HG02852 (cell line): ENCODE results near the gene FREY1.
A peak's percentile ranks its signal among the peaks of the same experiment; 100 is the strongest.

ENCODE experiments used
- ATAC-seq: cut with Tn5 transposase; IDR thresholded peaks from one replicate; pipeline ENCODE4 v1.9.1; 2021; ENCODE audit warnings: mild to moderate bottlenecking, moderate library complexity; ENCODE audit not compliant: unreplicated experiment

FREY1 gene

DNA sequence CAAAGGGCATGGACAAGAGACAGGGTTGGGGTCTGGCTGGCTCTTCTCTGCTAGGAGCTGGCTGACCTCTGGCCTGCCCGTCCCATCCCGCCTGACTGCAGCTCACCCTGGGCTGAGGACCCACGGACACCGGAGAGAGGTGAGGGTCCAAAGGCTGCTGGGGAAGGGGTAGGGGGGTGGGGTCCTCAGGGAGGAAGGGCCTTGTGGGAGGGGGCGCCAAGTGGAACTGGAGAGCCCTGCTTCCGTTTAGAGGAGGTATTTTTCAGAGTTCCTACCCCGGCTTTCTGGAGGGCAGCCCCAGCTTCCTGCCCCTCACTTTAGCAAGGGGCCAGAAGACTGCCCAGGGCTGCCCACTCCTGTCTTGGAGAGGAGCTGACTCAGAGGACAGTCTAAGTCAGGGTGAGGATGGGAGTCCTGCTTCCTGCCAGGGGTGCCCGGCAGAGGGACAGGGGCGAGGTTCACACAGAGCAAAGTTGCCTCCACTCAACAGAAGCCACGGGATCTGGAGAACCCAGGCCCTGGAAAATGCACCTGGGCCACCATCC, 22.5 kb upstream of the FREY1 start:
- peak; percentile 10 for ATAC-seq

DNA sequence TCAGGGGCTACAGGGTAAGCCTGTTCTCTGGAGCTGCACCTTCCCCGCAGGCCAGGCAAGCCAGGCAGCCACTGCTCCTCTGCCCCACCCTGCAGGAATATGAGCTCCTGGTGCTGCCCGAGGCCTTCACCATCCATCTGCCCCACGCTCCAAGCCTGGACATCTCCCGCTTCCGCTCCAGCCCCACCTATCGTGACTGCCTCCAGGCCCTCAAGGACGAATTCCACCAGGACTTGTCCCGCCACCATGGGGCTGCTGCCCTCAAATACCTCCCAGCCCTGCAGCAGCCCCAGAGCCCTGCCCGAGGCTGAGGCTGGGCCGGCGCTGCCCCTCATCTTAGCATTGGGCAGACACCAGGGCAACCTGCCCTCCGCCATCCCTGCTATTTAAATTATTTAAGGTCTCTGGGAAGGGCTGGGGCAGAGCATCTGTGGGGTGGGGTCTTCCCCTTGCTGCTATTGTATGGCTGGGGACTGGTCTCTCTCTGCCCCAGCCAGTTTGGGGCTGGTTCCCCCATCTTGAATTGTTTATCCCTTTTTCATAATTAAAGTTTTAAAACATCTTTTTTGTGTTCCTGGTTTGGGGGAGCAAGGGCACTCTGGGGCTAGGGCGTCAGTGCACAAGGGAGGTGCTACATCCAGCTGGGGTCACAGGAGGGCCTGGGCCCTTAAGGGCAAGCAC, 21.6 kb upstream of the FREY1 start:
- no peak for ATAC-seq

DNA sequence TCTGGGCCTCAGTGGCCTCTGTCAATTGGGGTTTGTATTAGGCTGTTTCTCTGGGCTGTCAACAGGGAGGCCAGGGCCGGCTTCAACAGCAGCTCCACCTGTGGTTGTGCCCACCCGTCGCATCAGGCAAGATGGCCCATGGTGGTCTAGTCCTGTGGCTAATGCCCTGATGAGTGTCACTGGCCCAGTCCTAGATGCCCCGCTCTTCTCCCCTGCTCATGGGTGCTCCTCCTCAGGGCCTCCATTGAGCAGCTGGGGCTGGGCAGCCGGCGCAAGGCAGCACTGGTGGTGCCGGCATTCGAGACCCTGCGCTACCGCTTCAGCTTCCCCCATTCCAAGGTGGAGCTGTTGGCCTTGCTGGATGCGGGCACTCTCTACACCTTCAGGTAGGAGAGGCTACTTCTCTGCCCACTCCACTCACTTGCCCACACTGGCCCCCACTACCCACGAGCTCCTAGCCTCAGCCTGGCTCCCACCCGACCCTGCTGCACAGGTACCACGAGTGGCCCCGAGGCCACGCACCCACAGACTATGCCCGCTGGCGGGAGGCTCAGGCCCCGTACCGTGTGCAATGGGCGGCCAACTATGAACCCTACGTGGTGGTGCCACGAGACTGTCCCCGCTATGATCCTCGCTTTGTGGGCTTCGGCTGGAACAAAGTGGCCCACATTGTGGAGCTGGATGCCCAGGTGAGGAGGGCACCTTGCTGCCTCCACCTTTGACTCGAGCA, 20.8 kb upstream of the FREY1 start:
- ATAC-seq, result no peak

DNA sequence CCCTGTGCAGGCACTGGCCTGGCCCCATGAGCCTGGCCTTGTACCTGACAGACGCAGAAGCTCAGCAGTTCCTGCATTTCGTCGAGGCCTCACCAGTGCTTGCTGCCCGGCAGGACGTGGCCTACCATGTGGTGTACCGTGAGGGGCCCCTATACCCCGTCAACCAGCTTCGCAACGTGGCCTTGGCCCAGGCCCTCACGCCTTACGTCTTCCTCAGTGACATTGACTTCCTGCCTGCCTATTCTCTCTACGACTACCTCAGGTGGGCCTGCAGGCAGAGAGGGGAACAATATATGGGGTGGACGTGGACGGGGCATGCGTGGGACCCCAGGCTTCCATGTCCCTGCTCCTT, 20.2 kb upstream of the FREY1 start:
- no peak for ATAC-seq

DNA sequence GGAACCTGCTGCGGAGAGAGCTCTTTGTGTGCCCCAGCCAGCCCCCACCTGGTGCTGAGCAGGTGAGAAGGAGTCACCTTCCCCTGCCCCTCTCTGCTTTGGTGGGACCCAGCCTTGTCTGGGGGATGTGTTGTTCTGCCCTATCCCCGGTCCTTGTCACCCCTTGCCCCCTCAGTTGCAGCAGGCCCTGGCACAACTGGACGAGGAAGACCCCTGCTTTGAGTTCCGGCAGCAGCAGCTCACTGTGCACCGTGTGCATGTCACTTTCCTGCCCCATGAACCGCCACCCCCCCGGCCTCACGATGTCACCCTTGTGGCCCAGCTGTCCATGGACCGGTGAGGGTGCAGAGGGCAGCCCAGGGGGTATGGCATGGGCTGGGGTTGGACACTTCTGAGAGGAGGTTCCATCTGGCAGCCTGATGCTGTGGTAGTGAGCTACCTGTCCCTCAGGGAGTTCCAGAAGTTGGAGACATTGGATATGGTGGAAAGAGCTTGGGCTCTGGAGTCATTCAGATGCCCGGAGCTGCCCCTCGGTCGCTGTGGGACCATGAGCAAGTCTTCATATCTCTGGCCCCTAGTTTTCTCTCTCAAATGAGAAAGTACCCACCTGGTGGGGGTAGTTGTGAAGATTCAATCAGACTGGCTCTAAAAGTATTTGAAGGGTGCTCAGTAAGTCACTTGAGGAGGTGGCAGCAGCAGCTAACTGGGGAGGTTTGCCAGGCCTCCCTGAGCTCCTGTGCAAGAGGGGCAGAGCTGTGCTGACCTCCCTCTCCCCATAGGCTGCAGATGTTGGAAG, 19.7 kb upstream of the FREY1 start:
- ATAC-seq, result no peak

DNA sequence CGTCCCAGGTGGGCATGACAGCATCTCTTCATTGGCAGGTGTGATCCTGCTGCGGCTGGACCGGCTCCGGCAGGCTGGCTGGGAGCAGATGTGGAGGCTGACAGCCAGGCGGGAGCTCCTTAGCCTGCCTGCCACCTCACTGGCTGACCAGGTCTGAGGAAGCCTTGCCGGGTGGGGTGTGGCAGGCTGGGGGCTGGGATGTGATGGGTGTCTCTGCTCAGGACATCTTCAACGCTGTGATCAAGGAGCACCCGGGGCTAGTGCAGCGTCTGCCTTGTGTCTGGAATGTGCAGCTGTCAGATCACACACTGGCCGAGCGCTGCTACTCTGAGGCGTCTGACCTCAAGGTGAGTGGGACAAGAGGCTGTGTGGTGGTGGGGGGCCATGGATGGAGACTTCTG, 18.9 kb upstream of the FREY1 start:
- no peak for ATAC-seq

DNA sequence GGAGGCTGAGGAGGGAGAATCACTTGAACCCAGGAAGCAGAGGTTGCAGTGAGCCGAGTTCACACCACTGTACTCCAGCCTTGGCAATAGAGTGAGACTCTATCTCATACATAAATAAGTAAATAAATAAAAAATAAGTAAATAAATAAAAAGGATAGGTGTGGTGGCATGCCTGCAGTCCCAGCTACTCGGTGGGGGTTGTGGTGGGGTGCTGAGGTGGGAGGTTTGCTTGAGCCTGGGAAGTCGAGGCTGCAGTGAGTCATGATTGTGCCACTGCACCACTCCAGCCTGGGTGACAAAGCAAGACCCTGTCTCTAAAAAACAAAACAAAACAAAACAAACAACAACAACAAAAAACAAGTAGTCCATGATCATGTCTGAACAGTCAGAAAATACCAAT, 18.5 kb upstream of the FREY1 start:
- no peak for ATAC-seq

DNA sequence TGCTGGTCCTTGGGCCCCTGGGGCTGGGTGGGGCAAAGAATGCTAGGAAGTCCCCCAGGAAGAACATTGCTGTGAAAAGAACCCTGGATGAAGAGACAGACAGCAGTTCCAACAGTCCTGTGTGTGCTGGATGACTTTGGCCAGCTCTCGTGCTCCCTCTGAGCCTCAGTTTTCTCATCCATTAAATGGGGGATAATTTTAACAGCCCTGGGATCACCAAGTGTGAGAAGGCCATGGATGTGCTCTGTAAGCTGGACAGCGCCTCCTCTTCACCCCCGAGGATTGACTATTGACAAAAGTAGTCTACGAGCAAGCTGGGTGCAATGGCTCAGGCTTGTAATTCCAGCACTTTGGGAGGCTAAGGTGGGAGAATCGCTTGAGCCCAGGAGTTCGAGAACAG, 17.9 kb upstream of the FREY1 start:
- no peak for ATAC-seq

DNA sequence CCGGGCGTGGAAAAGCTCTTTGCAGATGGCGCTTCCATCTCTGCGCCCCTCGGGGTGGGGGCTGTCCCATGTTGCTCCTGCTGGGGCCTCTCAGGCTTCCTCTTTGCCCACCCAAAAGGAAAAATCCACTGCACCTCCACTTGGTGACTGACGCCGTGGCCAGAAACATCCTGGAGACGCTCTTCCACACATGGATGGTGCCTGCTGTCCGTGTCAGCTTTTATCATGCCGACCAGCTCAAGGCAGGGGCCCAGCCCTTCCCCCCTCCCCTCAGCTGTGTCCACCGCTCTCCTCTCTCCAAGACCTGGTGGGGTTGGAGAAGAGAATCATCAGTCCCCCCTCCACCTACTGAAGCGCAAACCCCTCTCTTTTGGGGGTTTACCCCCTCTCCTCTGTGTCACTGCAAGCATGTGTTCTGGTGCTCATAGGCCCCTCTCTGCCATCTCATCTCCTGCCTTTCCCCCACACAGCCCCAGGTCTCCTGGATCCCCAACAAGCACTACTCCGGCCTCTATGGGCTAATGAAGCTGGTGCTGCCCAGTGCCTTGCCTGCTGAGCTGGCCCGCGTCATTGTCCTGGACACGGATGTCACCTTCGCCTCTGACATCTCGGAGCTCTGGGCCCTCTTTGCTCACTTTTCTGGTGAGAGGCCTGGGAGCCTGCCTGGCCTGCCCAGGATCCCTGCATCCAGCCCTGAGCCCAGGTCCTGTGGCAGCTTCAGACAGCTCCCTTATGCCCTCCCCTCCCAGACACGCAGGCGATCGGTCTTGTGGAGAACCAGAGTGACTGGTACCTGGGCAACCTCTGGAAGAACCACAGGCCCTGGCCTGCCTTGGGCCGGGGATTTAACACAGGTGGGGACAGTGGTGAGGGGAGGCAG, 17.2 kb upstream of the FREY1 start:
- no peak for ATAC-seq

DNA sequence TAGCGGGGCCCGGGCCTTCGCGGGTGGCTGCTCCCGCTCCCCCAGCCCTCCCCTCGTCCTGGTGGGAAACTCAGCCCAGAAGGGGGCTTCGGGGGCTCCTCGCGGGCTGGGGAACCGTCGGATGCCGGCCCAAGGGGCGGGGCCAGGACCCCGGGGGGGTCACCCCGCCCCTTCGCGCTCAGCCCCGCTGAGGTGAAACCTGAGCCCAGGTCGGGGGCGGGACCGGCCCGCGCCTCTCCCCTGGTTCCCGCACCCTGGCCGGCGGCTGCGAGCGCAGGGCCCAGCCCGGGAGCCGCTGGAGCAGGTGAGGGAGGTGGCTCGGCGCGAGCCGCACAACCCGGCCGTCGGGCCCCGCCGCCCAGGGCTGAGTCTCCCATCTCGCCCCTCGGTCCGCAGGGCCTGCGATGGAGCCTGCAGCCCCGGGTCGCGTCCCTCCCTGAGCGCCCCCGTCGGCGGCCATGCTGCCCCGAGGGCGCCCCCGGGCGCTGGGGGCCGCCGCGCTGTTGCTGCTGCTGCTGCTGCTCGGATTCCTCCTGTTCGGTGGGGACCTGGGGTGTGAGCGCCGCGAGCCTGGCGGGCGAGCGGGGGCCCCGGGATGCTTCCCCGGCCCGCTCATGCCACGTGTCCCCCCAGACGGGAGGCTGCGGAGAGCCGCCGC, 15.5 kb upstream of the FREY1 start, which contains the start of gene LARGE2:
Gene LARGE2, plus strand, starts transcription at position 232 of the 658 bp plus-strand sequence. Its CDS starts 227 bp downstream, at position 459.
- ATAC-seq, result no peak

DNA sequence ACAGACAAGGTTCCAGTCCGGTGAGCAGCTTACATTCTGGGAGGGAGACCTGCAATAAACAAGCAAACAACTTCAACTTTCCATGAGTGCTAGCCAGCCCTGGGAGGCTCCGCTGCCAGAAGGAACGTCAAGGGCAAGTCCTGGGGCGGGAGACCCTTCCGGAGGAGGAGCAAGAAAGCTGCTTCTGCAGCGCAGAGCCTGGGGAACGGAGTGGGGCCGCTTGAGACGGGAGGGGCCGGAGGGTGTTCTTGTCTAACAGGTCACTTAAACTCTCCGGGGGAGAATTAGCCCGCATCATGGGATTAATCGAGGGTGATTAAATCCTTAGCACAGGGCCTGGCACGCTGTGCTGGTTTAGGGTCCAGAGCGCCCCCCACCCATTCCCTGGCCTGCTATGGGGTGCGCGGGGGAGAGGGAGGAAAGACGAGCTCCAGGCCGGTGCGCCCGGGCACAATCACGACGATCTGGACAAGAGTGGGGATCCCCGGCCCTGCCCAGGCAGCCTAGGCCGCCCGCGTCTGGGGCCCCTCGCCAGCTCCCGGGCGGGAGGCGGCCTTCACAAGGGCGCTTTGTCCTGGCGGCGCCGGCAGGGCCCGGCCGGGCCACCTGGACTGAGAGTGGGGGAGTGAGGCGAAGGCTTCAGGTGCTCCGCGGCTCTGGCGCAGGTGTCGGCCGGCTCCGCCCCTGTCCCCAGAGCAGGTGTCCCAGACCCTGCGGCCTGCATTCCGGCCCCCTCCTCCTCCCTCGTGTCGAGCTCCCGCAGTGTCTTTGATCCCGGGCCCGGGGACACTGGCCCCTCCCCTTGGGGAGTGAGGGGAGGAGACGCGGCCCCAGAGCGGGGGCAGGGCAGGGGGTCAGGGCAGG, 14.7 kb upstream of the FREY1 start:
- no peak for ATAC-seq

DNA sequence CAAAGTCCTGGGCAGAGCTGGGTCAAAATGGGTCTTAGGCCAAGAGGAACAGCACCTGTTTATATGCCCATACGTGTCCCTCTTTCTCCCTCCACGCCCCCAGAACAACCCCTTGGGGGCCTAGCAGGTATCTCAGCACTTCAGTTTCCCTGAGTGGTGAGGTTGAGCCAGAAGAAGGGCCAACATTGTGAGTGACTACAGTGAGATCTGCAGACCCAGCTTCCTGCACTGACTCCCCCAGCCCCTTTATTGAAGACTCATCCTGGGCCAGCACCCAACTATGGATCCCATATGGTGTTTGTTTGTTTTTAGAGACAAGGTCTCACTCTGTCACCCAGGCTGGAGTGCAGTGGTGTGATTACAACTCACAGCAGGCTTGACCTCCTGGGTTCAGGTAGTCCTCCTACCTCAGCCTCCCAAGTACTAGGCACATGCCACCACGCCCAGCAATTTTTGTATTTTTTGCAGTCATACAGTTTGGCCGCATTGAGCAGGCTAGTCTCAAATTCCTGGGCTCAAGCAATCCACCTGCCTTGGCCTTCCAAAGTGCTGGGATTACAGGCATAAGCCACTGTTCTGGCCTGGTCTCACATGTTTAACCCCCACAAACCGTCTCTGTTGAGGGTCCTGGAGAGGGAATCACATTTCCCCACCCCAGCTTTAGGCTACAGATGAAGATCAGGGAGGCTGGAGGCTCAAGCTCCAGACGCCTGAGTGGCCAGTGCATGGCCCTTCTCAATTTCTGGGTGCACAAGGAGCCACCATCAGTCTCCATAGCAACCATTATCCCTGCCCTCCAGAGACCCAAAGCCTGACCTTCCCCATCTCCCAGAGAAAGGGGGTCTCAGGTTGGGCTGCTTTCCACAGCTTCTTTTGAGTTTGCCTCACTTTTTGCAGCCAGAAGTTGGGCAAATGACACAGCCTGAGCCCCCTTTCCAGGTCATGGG, 13.7 kb upstream of the FREY1 start:
- ATAC-seq, result no peak

DNA sequence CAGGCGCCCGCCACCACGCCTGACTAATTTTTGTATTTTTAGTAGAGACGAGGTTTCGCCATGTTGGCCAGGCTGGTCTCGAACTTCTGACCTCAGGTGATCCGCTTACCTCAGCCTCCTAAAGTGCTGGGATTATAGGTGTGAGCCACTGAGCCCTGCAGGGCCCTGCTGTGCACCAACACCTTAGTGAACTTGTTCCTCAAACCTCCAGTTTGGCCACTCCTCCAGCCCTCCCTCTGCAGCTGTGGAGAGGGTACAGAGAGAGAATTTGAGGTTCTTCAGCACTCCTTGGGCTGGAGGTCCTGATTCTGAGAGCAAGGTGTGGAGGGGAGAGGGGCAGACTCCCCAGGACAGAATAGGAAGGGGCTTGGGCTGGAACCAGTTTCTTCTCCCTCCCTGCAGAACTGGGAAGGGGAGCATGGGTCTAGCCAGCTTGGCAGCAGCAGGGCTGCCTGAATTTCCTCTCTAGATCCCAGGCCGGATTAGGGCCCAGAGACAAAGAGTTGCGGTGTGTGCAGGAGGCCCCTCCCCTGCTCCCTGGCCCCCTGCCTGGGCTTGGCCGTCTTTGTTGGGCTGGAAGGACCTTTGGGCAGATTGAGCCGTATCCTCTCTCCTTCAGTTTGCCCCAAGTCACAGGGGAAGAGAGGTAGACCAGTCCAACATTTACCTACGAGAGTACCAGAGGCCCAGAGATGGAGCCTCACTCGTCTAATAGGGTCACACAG, 12.9 kb upstream of the FREY1 start:
- no peak for ATAC-seq

DNA sequence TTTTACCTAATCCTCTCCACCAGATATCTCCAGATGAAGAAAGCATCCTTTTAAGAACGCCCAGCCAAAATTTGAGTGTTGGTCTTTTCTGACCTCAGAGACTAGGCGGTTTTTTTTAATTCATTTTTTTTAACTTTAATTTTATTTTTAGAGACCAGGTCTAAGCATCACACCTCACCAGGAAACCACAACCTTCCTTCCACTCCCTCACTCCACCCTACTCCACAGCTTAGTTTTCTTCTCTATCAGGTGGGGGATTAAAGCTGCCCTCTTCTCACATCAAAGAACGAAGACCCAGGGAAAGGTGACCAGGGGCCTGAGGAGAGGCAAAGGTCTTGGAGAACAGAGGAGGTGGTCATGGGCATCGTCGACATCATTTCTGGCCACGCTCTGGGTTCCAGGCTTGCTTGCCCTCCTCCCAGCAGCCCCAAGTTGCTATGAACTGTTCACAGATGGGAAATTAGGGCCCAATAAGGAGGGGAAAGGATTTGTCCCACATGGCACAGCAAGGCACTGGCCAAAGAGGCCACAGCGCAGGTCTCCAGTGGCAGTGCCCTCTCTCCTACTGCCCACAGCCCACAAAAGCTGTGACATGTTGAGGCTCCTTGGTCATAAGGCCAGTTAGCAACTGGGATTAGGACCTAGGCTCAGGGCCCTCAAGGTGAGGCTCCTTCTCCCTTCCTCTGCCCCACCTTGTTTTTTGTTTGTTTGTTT, 12.0 kb upstream of the FREY1 start:
- ATAC-seq, result no peak

DNA sequence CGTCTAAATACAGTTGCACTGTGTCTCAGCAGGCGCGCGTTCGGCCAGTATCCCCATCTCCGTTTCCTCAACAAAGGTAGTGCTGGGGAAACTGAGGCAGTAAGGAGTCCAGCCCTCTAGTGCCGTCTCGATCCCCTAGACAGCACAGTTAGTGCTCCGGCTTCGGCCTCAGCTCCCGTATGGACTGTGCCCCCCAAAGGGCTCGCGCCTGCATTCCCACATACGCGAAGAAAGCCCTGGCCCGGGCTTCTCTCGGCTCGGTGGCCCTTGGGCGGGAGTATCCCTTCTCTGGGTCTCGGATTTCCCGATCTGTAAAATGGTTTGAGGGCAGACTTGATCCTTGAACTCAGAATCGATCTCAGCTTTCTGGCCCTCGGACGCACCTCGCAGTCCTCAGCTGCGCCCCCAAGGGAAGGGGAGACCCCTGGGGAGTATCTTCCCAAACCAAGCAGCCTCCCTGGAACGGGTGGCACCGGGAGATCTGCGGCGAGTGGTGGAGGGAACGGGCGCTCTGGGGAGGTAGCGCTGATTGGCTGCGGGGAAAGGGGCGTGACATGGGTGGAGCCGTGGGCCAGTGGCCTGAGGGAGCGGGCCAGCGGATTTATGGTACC, 11.4 kb upstream of the FREY1 start:
- peak; percentile 35 for ATAC-seq

DNA sequence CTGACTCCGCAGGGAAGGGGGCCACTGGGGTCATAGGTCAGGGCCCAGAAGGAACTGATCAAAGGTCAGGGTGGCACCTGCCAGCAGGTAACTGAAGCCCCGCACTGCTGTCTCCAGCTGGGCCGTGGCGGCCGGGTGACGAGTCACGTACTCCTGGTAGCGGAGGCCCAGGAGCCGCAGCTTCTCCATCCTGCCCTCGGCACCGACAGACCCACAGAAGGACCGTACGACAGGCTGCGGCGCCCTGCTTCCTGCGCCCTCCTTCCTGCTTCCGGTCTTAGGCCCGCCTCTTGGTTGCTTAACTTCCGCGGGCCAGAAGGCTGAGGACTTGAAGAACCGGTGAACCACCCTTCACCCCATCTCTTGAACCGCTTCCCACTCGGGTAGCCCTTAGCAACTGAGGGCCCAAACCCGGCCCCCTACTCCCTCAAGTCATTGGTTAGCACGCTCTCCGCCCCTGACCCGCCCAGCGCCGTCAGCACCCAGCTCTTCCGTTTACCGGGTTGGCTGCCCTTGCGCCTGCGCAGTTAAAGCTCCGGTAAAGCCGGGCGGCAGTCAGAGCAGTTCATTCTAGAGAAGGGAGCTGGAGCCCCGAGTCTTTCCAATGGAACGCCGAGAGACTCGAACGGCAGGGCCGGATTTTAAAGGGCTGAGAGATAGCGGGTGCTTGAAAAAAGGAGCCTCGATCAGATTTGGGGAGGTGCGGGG, 10.7 kb upstream of the FREY1 start, which contains the start of gene PEX16:
Gene PEX16, minus strand, starts transcription at position 255 of the 708 bp plus-strand sequence. Its CDS starts 66 bp downstream, at position 189.
- ATAC-seq, result peak; percentile 89
